ENCODE results near the gene PCDHGA10. TPM values are rescaled to one million over a fixed set of nuclear protein-coding genes. Genes with fewer than 3 reads are reported as not detected.
"Not testable (repeated sequence)": the region's sequence is repeated elsewhere in the genome, so short reads cannot be mapped to it uniquely, and the experiment has no call there.

Gene PCDHGA10
- not detected for total RNA-seq

DNA sequence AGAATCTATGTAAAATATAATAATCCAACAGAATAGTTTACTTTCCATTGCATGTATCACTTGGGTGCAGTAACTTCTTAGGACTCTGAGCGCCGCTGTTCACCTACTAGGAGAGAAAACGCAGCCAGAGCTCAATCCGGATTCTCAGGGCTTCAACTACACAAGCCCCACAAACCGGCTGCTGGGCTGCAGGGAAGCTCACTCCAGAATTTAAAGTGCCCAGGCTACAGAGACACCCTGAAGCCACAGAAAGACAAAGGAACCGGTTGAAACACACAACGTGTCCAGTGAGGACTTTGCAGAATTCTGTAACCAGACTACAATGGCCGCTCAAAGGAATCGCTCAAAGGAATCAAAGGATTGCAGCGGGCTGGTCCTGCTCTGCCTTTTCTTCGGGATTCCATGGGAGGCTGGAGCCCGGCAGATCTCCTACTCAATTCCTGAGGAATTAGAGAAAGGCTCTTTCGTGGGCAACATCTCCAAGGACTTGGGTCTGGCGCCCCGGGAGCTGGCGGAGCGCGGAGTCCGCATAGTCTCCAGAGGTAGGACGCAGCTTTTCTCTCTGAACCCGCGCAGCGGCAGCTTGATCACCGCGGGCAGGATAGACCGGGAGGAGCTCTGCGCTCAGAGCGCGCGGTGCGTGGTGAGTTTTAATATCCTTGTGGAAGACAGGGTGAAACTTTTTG, at the start of gene PCDHGA10:
Gene PCDHGA10, plus strand, starts transcription at position 134 of the 686 bp plus-strand sequence. Its CDS starts 189 bp downstream, at position 323.
- no peak within 1 kb of the TSS for H3K27ac Mint-ChIP-seq
- ATAC-seq, result peak; percentile 66 to 76
- H3K9me3 Mint-ChIP-seq, result peaks cover 17 to 29% of the 10 kb centered on the region in 2 donors
- DNase-seq (ENCODE audit: low spot score in 2 of 2), result no peak
- H3K36me3 Mint-ChIP-seq, result peaks cover 52 to 59% of the 10 kb centered on the region in 2 donors

DNA sequence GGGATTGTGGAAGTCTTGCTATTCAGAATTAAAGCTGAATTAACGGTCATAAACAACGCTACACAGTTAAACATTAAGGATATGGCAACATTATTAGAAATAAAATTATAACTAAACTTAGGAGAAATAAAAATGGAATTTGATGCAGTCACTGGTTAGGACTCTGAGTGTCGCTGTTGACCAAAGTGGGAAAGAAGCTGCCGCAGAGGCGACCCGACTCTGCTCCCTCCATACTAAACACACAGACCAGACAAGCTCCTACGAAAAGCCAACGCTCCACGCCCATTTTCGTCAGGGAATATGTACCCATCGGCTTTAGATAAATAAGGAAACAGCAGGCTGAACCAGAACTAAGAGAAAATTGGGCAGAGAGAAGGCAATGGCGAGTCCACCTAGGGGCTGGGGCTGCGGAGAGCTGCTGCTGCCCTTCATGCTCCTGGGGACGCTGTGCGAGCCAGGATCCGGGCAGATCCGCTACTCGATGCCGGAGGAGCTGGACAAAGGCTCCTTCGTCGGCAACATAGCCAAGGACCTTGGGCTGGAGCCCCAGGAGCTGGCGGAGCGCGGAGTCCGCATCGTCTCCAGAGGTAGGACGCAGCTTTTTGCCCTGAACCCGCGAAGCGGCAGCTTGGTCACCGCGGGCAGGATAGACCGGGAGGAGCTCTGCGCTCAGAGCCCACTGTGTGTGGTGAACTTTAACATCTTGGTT, 48.7 kb upstream of the PCDHGA10 start, which contains the start of gene PCDHGA5:
Gene PCDHGA5, plus strand, starts transcription at position 211 of the 709 bp plus-strand sequence. Its CDS starts 169 bp downstream, at position 380.
- no peak for ATAC-seq
- peaks cover 41 to 51% of the 10 kb centered on the region in 2 donors for H3K9me3 Mint-ChIP-seq
- peaks cover 52 to 63% of the 10 kb centered on the region in 2 donors for H3K36me3 Mint-ChIP-seq
- no peak for DNase-seq (ENCODE audit: low spot score in 2 of 2)
- H3K27ac Mint-ChIP-seq, result peak within 1 kb of the TSS in 1 of 2 donors; percentile 55

DNA sequence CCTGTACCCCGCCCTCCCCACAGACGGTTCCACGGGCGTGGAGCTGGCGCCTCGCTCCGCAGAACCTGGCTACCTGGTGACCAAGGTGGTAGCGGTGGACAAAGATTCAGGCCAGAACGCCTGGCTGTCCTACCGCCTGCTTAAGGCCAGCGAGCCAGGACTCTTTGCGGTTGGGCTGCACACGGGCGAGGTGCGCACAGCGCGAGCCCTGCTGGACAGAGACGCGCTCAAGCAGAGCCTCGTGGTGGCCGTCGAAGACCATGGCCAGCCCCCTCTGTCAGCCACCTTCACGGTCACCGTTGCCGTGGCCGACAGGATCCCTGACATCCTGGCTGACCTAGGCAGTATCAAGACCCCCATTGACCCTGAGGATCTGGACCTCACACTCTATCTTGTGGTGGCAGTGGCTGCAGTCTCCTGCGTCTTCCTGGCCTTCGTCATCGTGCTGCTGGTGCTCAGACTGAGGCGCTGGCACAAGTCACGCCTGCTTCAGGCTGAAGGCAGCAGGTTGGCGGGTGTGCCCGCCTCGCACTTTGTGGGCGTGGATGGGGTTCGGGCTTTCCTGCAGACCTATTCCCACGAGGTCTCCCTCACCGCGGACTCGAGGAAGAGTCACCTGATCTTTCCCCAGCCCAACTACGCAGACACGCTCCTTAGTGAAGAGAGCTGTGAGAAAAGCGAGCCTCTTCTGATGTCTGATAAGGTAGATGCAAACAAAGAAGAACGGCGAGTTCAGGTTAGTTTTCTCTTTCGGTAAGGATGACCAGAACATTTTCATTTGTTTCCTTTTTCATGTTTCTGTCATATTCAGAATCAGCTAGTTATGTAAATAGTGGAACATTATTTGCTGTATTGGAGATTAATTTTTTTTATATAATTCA, 46.5 kb upstream of the PCDHGA10 start:
- DNase-seq (ENCODE audit: low spot score in 2 of 2), result no peak

DNA sequence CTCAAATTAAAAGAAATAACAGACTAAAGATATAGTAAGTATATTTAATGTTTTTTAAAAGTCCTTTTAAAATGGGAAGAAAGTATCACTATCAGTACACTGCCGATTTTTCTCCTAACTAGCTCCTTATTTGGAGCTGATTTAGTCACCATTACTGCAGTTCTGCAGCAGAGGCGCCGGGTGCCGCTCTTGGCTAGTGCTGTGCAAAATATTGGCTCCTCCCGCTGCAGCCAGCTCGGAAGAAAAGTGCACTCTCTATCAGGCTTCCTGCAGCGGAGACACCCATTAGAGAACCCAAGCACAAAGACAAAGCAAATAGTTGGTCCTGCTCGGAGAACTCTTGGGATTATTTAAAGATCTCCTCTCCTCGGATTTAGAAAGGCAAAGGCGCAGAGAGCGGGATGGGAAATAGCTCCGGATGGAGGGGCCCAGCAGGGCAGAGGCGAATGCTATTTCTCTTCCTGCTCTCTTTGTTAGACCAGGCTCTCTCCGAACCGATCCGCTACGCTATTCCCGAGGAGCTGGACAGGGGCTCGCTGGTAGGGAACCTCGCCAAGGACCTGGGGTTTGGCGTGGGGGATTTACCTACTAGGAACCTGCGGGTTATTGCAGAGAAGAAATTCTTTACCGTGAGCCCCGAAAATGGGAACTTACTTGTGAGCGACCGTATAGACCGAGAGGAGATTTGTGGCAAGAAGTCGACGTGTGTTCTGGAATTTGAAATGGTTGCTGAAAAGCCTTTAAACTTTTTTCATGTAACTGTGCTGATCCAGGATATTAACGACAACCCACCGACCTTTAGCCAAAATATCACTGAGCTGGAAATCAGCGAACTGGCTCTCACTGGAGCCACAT, 42.6 kb upstream of the PCDHGA10 start, which contains the start of gene PCDHGB3:
Gene PCDHGB3, plus strand, starts transcription at position 249 of the 855 bp plus-strand sequence. Its CDS starts 153 bp downstream, at position 402.
- Mint-ChIP-seq H3K36me3 (peaks cover 49 to 55% of the 10 kb centered on the region in 2 donors), H3K9me3 (peaks cover 25 to 40% of the 10 kb centered on the region in 2 donors), H3K27ac (peak within 1 kb of the TSS in 1 of 2 donors; percentile 36)
- no peak for DNase-seq (ENCODE audit: low spot score in 2 of 2)
- ATAC-seq, result peak; percentile 37 to 69

More for the DNA sequence above, 46.5 kb upstream of the PCDHGA10 start:
- Mint-ChIP-seq H3K36me3 (peaks cover 48 to 52% of the 10 kb centered on the region in 2 donors), H3K9me3 (peaks cover 33 to 51% of the 10 kb centered on the region in 2 donors), H3K27ac (no peak overlapping the region)
- ATAC-seq, result no peak

DNA sequence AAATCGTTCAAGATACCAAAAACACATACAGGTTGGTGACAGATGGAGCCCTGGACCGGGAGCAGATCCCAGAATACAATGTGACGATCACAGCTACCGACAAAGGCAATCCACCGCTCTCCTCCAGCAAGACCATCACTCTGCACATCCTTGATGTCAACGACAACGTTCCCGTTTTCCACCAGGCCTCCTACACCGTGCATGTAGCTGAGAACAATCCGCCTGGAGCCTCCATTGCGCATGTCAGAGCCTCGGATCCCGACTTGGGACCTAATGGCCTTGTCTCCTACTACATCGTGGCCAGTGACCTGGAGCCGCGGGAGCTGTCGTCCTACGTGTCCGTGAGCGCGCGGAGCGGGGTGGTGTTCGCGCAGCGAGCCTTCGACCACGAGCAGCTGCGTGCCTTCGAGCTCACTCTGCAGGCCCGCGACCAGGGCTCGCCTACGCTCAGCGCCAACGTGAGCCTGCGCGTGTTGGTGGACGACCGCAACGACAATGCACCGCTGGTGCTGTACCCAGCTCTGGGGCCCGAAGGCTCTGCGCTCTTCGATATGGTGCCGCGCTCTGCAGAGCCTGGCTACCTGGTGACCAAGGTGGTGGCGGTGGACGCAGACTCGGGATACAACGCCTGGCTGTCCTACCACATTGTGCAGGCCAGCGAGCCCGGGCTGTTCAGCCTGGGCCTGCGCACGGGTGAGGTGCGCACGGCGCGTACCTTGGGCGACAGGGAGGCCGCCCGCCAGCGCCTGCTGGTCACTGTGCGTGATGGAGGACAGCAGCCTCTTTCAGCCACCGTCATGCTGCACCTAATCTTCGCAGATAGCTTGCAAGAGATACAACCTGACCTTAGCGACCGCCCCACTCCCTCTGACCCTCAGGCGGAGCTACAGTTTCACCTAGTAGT, 41.0 kb upstream of the PCDHGA10 start:
- DNase-seq (ENCODE audit: low spot score in 2 of 2) (no peak), ATAC-seq (no peak)
- Mint-ChIP-seq H3K36me3 (peaks cover 52 to 53% of the 10 kb centered on the region in 2 donors), H3K27ac (no peak overlapping the region), H3K9me3 (peaks cover 18 to 33% of the 10 kb centered on the region in 2 donors)

GRCh38 chr5:141373673-141374317, 39.0 kb upstream of the PCDHGA10 start, which contains the start of gene PCDHGA6:
Gene PCDHGA6, plus strand, starts transcription at chr5:141373891. Its CDS starts 193 bp downstream, at chr5:141374084.
- DNase-seq (ENCODE audit: low spot score in 2 of 2) (no peak), ATAC-seq (no peak)
- Mint-ChIP-seq H3K27ac (no peak within 1 kb of the TSS), H3K36me3 (peaks cover 52 to 53% of the 10 kb centered on the region in 2 donors), H3K9me3 (peaks cover 18 to 33% of the 10 kb centered on the region in 2 donors)

DNA sequence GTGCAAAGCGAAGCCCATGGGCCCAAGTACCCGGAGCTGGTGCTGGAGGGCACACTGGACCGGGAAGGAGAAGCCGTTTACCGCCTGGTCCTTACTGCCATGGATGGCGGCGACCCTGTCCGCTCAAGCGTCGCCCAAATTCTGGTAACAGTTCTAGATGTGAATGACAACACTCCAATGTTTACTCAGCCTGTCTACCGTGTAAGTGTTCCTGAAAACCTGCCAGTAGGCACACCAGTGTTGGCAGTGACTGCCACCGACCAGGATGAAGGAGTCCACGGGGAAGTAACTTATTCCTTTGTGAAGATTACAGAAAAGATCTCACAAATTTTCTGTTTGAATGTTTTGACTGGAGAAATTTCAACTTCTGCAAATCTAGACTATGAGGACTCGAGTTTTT, 38.2 kb upstream of the PCDHGA10 start:
- no peak overlapping the region for H3K27ac Mint-ChIP-seq
- peaks cover 18 to 33% of the 10 kb centered on the region in 2 donors for H3K9me3 Mint-ChIP-seq
- DNase-seq (ENCODE audit: low spot score in 2 of 2) (no peak), ATAC-seq (no peak)
- peaks cover 52 to 53% of the 10 kb centered on the region in 2 donors for H3K36me3 Mint-ChIP-seq

GRCh38 chr5:141375444-141376155, 37.2 kb upstream of the PCDHGA10 start:
- Mint-ChIP-seq H3K9me3 (peaks cover 18 to 32% of the 10 kb centered on the region in 2 donors), H3K36me3 (peaks cover 46 to 51% of the 10 kb centered on the region in 2 donors)
- not testable (repeated sequence) for DNase-seq (ENCODE audit: low spot score in 2 of 2); ATAC-seq; H3K27ac Mint-ChIP-seq

GRCh38 chr5:141382469-141383294, 30.1 kb upstream of the PCDHGA10 start, which contains the start of gene PCDHGA7:
Gene PCDHGA7, plus strand, starts transcription at chr5:141382742. Its CDS starts 158 bp downstream, at chr5:141382900.
- H3K9me3 Mint-ChIP-seq, result peaks cover 4% of the 10 kb centered on the region in 2 donors
- H3K27ac Mint-ChIP-seq, result peak within 1 kb of the TSS in 1 of 2 donors; percentile 44

DNA sequence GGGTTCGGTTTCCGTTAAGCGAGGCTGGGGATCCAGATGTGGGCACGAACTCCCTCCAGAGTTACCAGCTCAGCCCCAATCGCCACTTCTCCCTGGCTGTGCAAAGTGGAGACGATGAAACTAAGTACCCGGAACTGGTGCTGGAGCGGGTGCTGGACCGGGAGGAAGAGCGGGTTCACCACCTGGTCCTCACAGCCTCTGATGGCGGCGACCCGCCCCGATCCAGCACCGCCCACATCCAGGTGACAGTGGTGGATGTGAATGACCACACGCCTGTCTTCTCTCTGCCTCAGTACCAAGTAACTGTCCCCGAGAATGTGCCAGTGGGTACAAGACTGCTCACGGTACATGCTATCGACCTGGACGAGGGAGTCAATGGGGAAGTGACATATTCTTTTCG, 29.4 kb upstream of the PCDHGA10 start:
- Mint-ChIP-seq H3K36me3 (peaks cover 33% of the 10 kb centered on the region in 2 donors), H3K9me3 (peaks cover 4 to 6% of the 10 kb centered on the region in 2 donors), H3K27ac (no peak overlapping the region)
- ATAC-seq, result no peak
- DNase-seq (ENCODE audit: low spot score in 2 of 2), result no peak

More at GRCh38 chr5:141382469-141383294, 30.1 kb upstream of the PCDHGA10 start, which contains the start of gene PCDHGA7:
- DNase-seq (ENCODE audit: low spot score in 2 of 2) (no peak), ATAC-seq (no peak)
- H3K36me3 Mint-ChIP-seq, result peaks cover 30 to 31% of the 10 kb centered on the region in 2 donors

- Mint-ChIP-seq H3K27ac (no peak overlapping the region), H3K9me3 (peaks cover 12 to 14% of the 10 kb centered on the region in 2 donors), H3K36me3 (peaks cover 44 to 46% of the 10 kb centered on the region in 2 donors)
- DNase-seq (ENCODE audit: low spot score in 2 of 2) (no peak), ATAC-seq (no peak)
These were observed 28.1 kb upstream of the PCDHGA10 start for GRCh38 chr5:141384471-141385267.
